WI38 (cell line): Measurements from ENCODE around the gene CTBP1.

Experiments used
- H3K4me3 ChIP-seq: 2 replicates; pipeline ENCODE4 v1.5.1; 2011; ENCODE audit warnings: low read depth, mild to moderate bottlenecking, control low read depth, low read length
- CTCF ChIP-seq: IDR thresholded peaks from 2 replicates; pipeline ENCODE4 v1.5.1; 2012; ENCODE audit warnings: low read depth, mild to moderate bottlenecking, control low read depth, low read length

Gene CTBP1

GRCh38 chr4:1206299-1207156 is 42.4 kb downstream of the CTBP1 start:
- no peak for TF ChIP-seq CTCF
- no peak overlapping the region for H3K4me3 ChIP-seq

GRCh38 chr4:1205586-1206298 is 43.2 kb downstream of the CTBP1 start:
- TF ChIP-seq CTCF: no peak
- H3K4me3 ChIP-seq: no peak overlapping the region

GRCh38 chr4:1204828-1205585 is 43.9 kb downstream of the CTBP1 start:
- no peak for TF ChIP-seq CTCF
- H3K4me3 ChIP-seq: no peak overlapping the region

- no peak for TF ChIP-seq CTCF
- H3K4me3 ChIP-seq: no peak overlapping the region
These were observed 44.6 kb downstream of the CTBP1 start for GRCh38 chr4:1204286-1204827.

DNA sequence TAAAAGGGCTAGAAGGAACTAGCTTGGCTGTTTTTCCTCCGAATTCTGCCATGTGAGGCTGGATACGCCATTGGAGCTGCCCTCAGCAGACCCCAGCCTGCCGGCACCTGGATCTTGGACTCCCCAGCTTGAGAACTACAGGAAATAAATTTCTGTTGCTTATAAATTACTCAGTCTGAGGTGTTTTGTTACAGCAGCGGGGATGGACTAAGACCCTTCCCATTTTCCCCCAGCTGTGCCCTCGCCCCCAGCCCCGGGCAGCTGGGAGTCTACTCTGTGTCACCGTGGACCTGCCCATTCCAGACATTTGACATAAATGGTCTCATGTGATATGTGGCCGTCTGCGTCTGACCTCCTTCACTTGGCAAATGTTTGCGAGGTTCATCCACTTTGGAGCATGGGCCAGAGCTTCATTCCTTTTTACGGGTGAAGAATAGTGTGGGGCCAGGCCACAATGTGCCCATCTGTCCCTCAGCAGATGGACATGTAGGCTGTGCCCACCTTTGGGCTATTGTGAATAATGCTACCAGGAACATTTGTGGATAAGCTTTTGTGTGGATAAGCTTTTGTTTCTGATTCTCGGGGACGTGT is 45.8 kb downstream of the CTBP1 start:
- H3K4me3 ChIP-seq: no peak overlapping the region
- no peak for TF ChIP-seq CTCF

- no peak for TF ChIP-seq CTCF
- no peak overlapping the region for H3K4me3 ChIP-seq
These were observed 46.4 kb downstream of the CTBP1 start for GRCh38 chr4:1202526-1203011.
